ENCODE results near the gene SLC23A3. TPM values are rescaled to one million over a fixed set of nuclear protein-coding genes. Genes with fewer than 3 reads are reported as not detected.
A peak's percentile ranks its signal among the peaks of the same experiment; 100 is the strongest.

The SLC23A3 gene
- total and polyA plus RNA-seq, 3 experiments from 2014 or later: 2.3 to 2.6 TPM; not detected in 1

- H3K9me3 Mint-ChIP-seq: no peaks in the 10 kb centered on the region
- Histone ChIP-seq H3K4me3 (ENCODE audit: low read length) (no peak overlapping the region), H3K4me1 (ENCODE audit: insufficient read depth, low read length) (peaks cover 25% of the 10 kb centered on the region), H3K36me3 (ENCODE audit: insufficient read depth, low read length) (peaks cover 13% of the 10 kb centered on the region), H3K9me3 (ENCODE audit: low read length) (no peaks in the 10 kb centered on the region), H3K27ac (ENCODE audit: low read depth, low read length) (no peak overlapping the region), H3K27me3 (ENCODE audit: insufficient read depth, low read length, poor library complexity, severe bottlenecking) (no peaks in the 10 kb centered on the region)
- peak overlapping the region in 2 of 8 donors; percentile 14 to 39 for H3K27ac Mint-ChIP-seq
- H3K4me3 Mint-ChIP-seq: peak overlapping the region in 1 of 7 donors; percentile 30
- H3K27me3 Mint-ChIP-seq: peaks cover 0 to 2% of the 10 kb centered on the region in 2 donors
- peaks cover 0 to 58% (median 7%) of the 10 kb centered on the region in 3 donors for H3K36me3 Mint-ChIP-seq
- peaks cover 37 to 59% (median 53%) of the 10 kb centered on the region in 3 donors for H3K4me1 Mint-ChIP-seq
- CTCF ChIA-PET: interaction anchor here (0.7 to 8.6 kb wide), 9 partner anchors 14 to 121 kb away, joined by 3 to 110 read pairs (median 6); partner anchors contain the start of gene DNAJB2
- DNase-seq: no peak
- POLR2A ChIA-PET: interaction anchor here (1.0 kb wide), 1 partner anchor 33 kb away, joined by 3 read pairs; no protein-coding TSS in a partner anchor
Observed at GRCh38 chr2:219173176-219173575, 3.3 kb upstream of the SLC23A3 start.

GRCh38 chr2:219172231-219173154, 2.7 kb upstream of the SLC23A3 start:
- peaks cover 0 to 54% (median 7%) of the 10 kb centered on the region in 3 donors for H3K36me3 Mint-ChIP-seq
- H3K4me3 Mint-ChIP-seq: peak overlapping the region in 2 of 7 donors; percentile 23 to 37
- CTCF ChIA-PET: interaction anchor here (0.7 to 8.6 kb wide), 16 partner anchors 8 to 292 kb away, joined by 3 to 110 read pairs (median 4); partner anchors contain the start of genes DNAJB2, NHEJ1 and WNT10A
- no peak overlapping the region for H3K4me3 ChIP-seq (ENCODE audit: low read length)
- no peaks in the 10 kb centered on the region for H3K9me3 ChIP-seq (ENCODE audit: low read length)
- H3K27me3 Mint-ChIP-seq: peaks cover 0 to 2% of the 10 kb centered on the region in 2 donors
- peaks cover 35 to 57% (median 50%) of the 10 kb centered on the region in 3 donors for H3K4me1 Mint-ChIP-seq
- peak overlapping the region in 5 of 8 donors; percentile 14 to 55 (median 29) for H3K27ac Mint-ChIP-seq
- no peak overlapping the region for H3K27ac ChIP-seq (ENCODE audit: low read depth, low read length)
- POLR2A ChIA-PET: interaction anchor here (1.0 to 1.1 kb wide), 2 partner anchors 34 to 39 kb away, joined by 3 read pairs; no protein-coding TSS in a partner anchor
- H3K36me3 ChIP-seq (ENCODE audit: insufficient read depth, low read length): peaks cover 13% of the 10 kb centered on the region
- no peak for DNase-seq
- H3K27me3 ChIP-seq (ENCODE audit: insufficient read depth, low read length, poor library complexity, severe bottlenecking): no peaks in the 10 kb centered on the region
- H3K4me1 ChIP-seq (ENCODE audit: insufficient read depth, low read length): peaks cover 25% of the 10 kb centered on the region
- H3K9me3 Mint-ChIP-seq: no peaks in the 10 kb centered on the region

GRCh38 chr2:219171231-219171651, 1.4 kb upstream of the SLC23A3 start:
- H3K27me3 ChIP-seq (ENCODE audit: insufficient read depth, low read length, poor library complexity, severe bottlenecking): no peaks in the 10 kb centered on the region
- DNase-seq: peak in 4 of 5 donors; percentile 12 to 50 (median 42)
- Mint-ChIP-seq H3K9me3 (no peaks in the 10 kb centered on the region), H3K4me1 (peaks cover 30 to 54% (median 45%) of the 10 kb centered on the region in 3 donors), H3K36me3 (peaks cover 0 to 50% (median 8%) of the 10 kb centered on the region in 3 donors), H3K27me3 (peaks cover 0 to 2% of the 10 kb centered on the region in 2 donors), H3K4me3 (peak overlapping the region in 1 of 7 donors; percentile 65), H3K27ac (peak overlapping the region in 6 of 8 donors; percentile 43 to 84 (median 72))
- H3K4me3 ChIP-seq (ENCODE audit: low read length): no peak overlapping the region
- peaks cover 13% of the 10 kb centered on the region for H3K36me3 ChIP-seq (ENCODE audit: insufficient read depth, low read length)
- peaks cover 21% of the 10 kb centered on the region for H3K4me1 ChIP-seq (ENCODE audit: insufficient read depth, low read length)
- H3K27ac ChIP-seq (ENCODE audit: low read depth, low read length): no peak overlapping the region
- H3K9me3 ChIP-seq (ENCODE audit: low read length): no peaks in the 10 kb centered on the region
- ChIA-PET POLR2A (interaction anchor here (0.7 to 1.4 kb wide), 5 partner anchors 11 to 58 kb away, joined by 3 to 5 read pairs (median 4); partner anchors contain the start of genes ANKZF1, ATG9A, NHEJ1 and ZFAND2B), CTCF (interaction anchor here (0.8 to 8.6 kb wide), 17 partner anchors 9 to 123 kb away, joined by 3 to 110 read pairs (median 7); partner anchors contain the start of genes ABCB6, DNAJB2, GLB1L and NHEJ1)

- POLR2A ChIA-PET: interaction anchor here (0.8 kb wide), 1 partner anchor 959 kb away, joined by 3 read pairs; no protein-coding TSS in a partner anchor
- peaks cover 9% of the 10 kb centered on the region for H3K36me3 ChIP-seq (ENCODE audit: insufficient read depth, low read length)
- no peaks in the 10 kb centered on the region for H3K4me1 ChIP-seq (ENCODE audit: insufficient read depth, low read length)
- H3K27me3 ChIP-seq (ENCODE audit: insufficient read depth, low read length, poor library complexity, severe bottlenecking): no peaks in the 10 kb centered on the region
- CTCF ChIA-PET: interaction anchor here (1.8 to 8.6 kb wide), 4 partner anchors 14 to 125 kb away, joined by 4 to 110 read pairs (median 41); partner anchors contain the start of gene ABCB6
- no peaks in the 10 kb centered on the region for H3K9me3 ChIP-seq (ENCODE audit: low read length)
- Mint-ChIP-seq H3K4me3 (peak overlapping the region in 1 of 7 donors; percentile 70), H3K4me1 (peaks cover 10 to 31% (median 24%) of the 10 kb centered on the region in 3 donors), H3K9me3 (no peaks in the 10 kb centered on the region), H3K36me3 (peaks cover 0 to 34% (median 2%) of the 10 kb centered on the region in 3 donors), H3K27ac (peak overlapping the region in 2 of 8 donors; percentile 58 to 85), H3K27me3 (peaks cover 0 to 2% of the 10 kb centered on the region in 2 donors)
- no peak overlapping the region for H3K4me3 ChIP-seq (ENCODE audit: low read length)
- H3K27ac ChIP-seq (ENCODE audit: low read depth, low read length): no peak overlapping the region
- no peak for DNase-seq
Observed at GRCh38 chr2:219168932-219169331, 897 bp downstream of the SLC23A3 start.

- Mint-ChIP-seq H3K9me3 (no peaks in the 10 kb centered on the region), H3K27ac (peak overlapping the region in 1 of 8 donors; percentile 75)
- CTCF ChIA-PET: interaction anchor here (1.8 to 8.6 kb wide), 3 partner anchors 14 to 125 kb away, joined by 4 to 110 read pairs (median 74); no protein-coding TSS in a partner anchor
Observed at GRCh38 chr2:219168526-219168925, 1.3 kb downstream of the SLC23A3 start.

GRCh38 chr2:219167997-219168396, 1.8 kb downstream of the SLC23A3 start:
- no peaks in the 10 kb centered on the region for H3K9me3 ChIP-seq (ENCODE audit: low read length)
- peak overlapping the region in 1 of 8 donors; percentile 75 for H3K27ac Mint-ChIP-seq
- no peaks in the 10 kb centered on the region for H3K9me3 Mint-ChIP-seq
- peaks cover 3% of the 10 kb centered on the region for H3K36me3 ChIP-seq (ENCODE audit: insufficient read depth, low read length)
- ChIA-PET CTCF (interaction anchor here (1.4 kb wide), 1 partner anchor 40 kb away, joined by 3 read pairs; no protein-coding TSS in a partner anchor), POLR2A (interaction anchor here (0.6 kb wide), 2 partner anchors 10 to 86 kb away, joined by 4 to 5 read pairs; partner anchors contain the start of gene TUBA4A)
- peaks cover 0 to 25% (median 2%) of the 10 kb centered on the region in 3 donors for H3K36me3 Mint-ChIP-seq
- peaks cover 8 to 22% (median 15%) of the 10 kb centered on the region in 3 donors for H3K4me1 Mint-ChIP-seq
- H3K4me1 ChIP-seq (ENCODE audit: insufficient read depth, low read length): no peaks in the 10 kb centered on the region
- H3K4me3 Mint-ChIP-seq: no peak overlapping the region
- H3K4me3 ChIP-seq (ENCODE audit: low read length): no peak overlapping the region
- peaks cover 0 to 2% of the 10 kb centered on the region in 2 donors for H3K27me3 Mint-ChIP-seq
- H3K27ac ChIP-seq (ENCODE audit: low read depth, low read length): no peak overlapping the region
- H3K27me3 ChIP-seq (ENCODE audit: insufficient read depth, low read length, poor library complexity, severe bottlenecking): no peaks in the 10 kb centered on the region
- DNase-seq: no peak

More at GRCh38 chr2:219168526-219168925, 1.3 kb downstream of the SLC23A3 start:
- Mint-ChIP-seq H3K36me3 (peaks cover 0 to 29% (median 2%) of the 10 kb centered on the region in 3 donors), H3K27me3 (peaks cover 0 to 2% of the 10 kb centered on the region in 2 donors), H3K4me3 (no peak overlapping the region), H3K4me1 (peaks cover 9 to 27% (median 19%) of the 10 kb centered on the region in 3 donors)
- H3K4me3 ChIP-seq (ENCODE audit: low read length): no peak overlapping the region
- H3K9me3 ChIP-seq (ENCODE audit: low read length): no peaks in the 10 kb centered on the region
- no peak overlapping the region for H3K27ac ChIP-seq (ENCODE audit: low read depth, low read length)
- H3K36me3 ChIP-seq (ENCODE audit: insufficient read depth, low read length): peaks cover 5% of the 10 kb centered on the region
- no peaks in the 10 kb centered on the region for H3K27me3 ChIP-seq (ENCODE audit: insufficient read depth, low read length, poor library complexity, severe bottlenecking)
- no peak for DNase-seq
- no peaks in the 10 kb centered on the region for H3K4me1 ChIP-seq (ENCODE audit: insufficient read depth, low read length)
- POLR2A ChIA-PET: interaction anchor here (0.6 kb wide), 1 partner anchor 9 kb away, joined by 4 read pairs; no protein-coding TSS in a partner anchor

All from CD8-positive, alpha-beta memory T cell (primary cell).